Bronchial epithelial cell (primary cell): ENCODE measurements around the gene RPS25. TPM values are rescaled to one million over a fixed set of nuclear protein-coding genes. Genes with fewer than 3 reads are reported as not detected.
"Not testable (repeated sequence)": the region's sequence is repeated elsewhere in the genome, so short reads cannot be mapped to it uniquely, and the experiment has no call there.

Source experiments
- DNase-seq: peaks from one replicate; pipeline ENCODE4 v3.0.0-alpha.2; 2010; ENCODE audit warnings: low read depth
- FAIRE-seq: peaks from 2 replicates; lab custom pipeline; 2011; peaks lifted over from hg19 to GRCh38; lab: Jason Lieb, UNC
- H3K27me3 ChIP-seq: 2 replicates; pipeline ENCODE4 v1.5.1; 2011; ENCODE audit warnings: low read length; ENCODE audit not compliant: control insufficient read depth, insufficient read depth
- H3K36me3 ChIP-seq: 2 replicates; pipeline ENCODE4 v1.5.1; 2011; ENCODE audit warnings: low read length; ENCODE audit not compliant: control insufficient read depth, insufficient read depth
- H3K4me3 ChIP-seq: 2 replicates; pipeline ENCODE4 v1.5.1; 2011; ENCODE audit warnings: mild to moderate bottlenecking, low read depth, low read length, control low read depth
- total RNA-seq: library from RNA; depleted of rRNA; stranded (reverse); fragments of >200 nt; gene quantifications from 2 replicates; pipeline ENCODE4 v1.2.1, GENCODE V29; 2014
- TF ChIP-seq, protein P1 (sequence below): IDR thresholded peaks from 2 replicates; pipeline ENCODE4 v1.5.1; 2011; ENCODE audit warnings: mild to moderate bottlenecking, moderate library complexity, low read length, control low read depth, inconsistent platforms; ENCODE audit not compliant: insufficient read depth, severe bottlenecking

The RPS25 gene
- total RNA-seq, 1 donor from 2014 or later = 1,126 TPM

- TF ChIP-seq, protein P1, sequence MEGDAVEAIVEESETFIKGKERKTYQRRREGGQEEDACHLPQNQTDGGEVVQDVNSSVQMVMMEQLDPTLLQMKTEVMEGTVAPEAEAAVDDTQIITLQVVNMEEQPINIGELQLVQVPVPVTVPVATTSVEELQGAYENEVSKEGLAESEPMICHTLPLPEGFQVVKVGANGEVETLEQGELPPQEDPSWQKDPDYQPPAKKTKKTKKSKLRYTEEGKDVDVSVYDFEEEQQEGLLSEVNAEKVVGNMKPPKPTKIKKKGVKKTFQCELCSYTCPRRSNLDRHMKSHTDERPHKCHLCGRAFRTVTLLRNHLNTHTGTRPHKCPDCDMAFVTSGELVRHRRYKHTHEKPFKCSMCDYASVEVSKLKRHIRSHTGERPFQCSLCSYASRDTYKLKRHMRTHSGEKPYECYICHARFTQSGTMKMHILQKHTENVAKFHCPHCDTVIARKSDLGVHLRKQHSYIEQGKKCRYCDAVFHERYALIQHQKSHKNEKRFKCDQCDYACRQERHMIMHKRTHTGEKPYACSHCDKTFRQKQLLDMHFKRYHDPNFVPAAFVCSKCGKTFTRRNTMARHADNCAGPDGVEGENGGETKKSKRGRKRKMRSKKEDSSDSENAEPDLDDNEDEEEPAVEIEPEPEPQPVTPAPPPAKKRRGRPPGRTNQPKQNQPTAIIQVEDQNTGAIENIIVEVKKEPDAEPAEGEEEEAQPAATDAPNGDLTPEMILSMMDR = no peak
- Histone ChIP-seq H3K36me3 (no peaks in the 10 kb centered on the region), H3K4me3 (no peak overlapping the region), H3K27me3 (peaks cover 2% of the 10 kb centered on the region)
- no peak for DNase-seq
- FAIRE-seq = peak; percentile 62
Observed at GRCh38 chr11:118973985-118974384, 44.2 kb downstream of the RPS25 start.

- TF ChIP-seq, protein P1 = no peak
- FAIRE-seq = no peak
- no peak within 1 kb of the TSS for H3K4me3 ChIP-seq
Observed at GRCh38 chr11:118971646-118972045, 46.5 kb downstream of the RPS25 start, which contains the start of gene FOXR1. TSS of gene FOXR1 (plus strand) at chr11:118971761. CDS start at chr11:118971932, 171 bp downstream.

DNA sequence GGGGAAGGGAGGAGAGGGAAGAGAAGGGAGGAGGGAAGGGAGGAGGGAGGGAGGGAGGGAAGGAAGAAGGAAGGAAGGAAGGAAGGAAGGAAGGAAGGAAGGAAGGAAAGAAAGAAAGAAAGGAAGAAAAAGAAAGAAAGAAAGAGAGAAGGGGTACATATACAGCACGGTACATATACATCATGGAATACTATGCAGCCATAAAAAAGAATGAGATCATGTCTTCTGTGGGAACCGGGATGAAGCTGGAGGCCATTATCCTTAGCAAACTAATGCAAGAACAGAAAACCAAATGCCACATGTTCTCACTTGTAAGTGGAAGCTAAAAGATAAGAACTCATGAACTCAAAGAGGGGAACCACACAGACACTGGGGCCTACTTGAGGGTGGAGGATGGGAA is 48.6 kb downstream of the RPS25 start:
- not testable (repeated sequence) for H3K27me3 ChIP-seq, DNase-seq, FAIRE-seq, H3K4me3 ChIP-seq, H3K36me3 ChIP-seq

More at GRCh38 chr11:118971646-118972045, 46.5 kb downstream of the RPS25 start, which contains the start of gene FOXR1:
- H3K27me3 ChIP-seq = peaks cover 2% of the 10 kb centered on the region
- no peak for DNase-seq
- no peaks in the 10 kb centered on the region for H3K36me3 ChIP-seq

Other genes starting within 250 kb of the RPS25 start
- gene DDX6, start 227.2 kb downstream of the RPS25 start, total RNA-seq = 87.9 and 91.3 TPM in 2 replicates
- gene CXCR5, start 134.5 kb downstream of the RPS25 start, total RNA-seq = not detected in 2 replicates
- gene BCL9L, start 92.4 kb downstream of the RPS25 start, total RNA-seq = 22.6 and 38.5 TPM in 2 replicates
- 0.13 TPM in 1 of 2 replicates, not detected in the other for gene UPK2, start 62.0 kb downstream of the RPS25 start, total RNA-seq
- gene FOXR1, start 46.6 kb downstream of the RPS25 start, total RNA-seq = not detected in 2 replicates
- 21.3 and 22.5 TPM in 2 replicates for gene CENATAC, start 20.2 kb downstream of the RPS25 start, total RNA-seq
- gene TRAPPC4, start 423 bp upstream of the RPS25 start, total RNA-seq = 115 and 123 TPM in 2 replicates
- 9.9 and 11.6 TPM in 2 replicates for gene SLC37A4, start 12.5 kb upstream of the RPS25 start, total RNA-seq
- 292 and 301 TPM in 2 replicates for gene HYOU1, start 38.9 kb upstream of the RPS25 start, total RNA-seq
- gene VPS11, start 49.5 kb upstream of the RPS25 start, total RNA-seq = 24.5 and 27.0 TPM in 2 replicates
- gene HMBS, start 66.5 kb upstream of the RPS25 start, total RNA-seq = 6.3 and 10.0 TPM in 2 replicates
- gene DPAGT1, start 83.5 kb upstream of the RPS25 start, total RNA-seq = 9.5 and 12.1 TPM in 2 replicates
- gene C2CD2L, start 89.0 kb upstream of the RPS25 start, total RNA-seq = 1.3 and 2.3 TPM in 2 replicates
- gene HINFP, start 103.2 kb upstream of the RPS25 start, total RNA-seq = 12.4 TPM in 2 replicates
- under 0.01 and 0.13 TPM in 2 replicates for gene ABCG4, start 130.7 kb upstream of the RPS25 start, total RNA-seq
- 13.7 and 44.8 TPM in 2 replicates for gene NLRX1, start 150.4 kb upstream of the RPS25 start, total RNA-seq
- 0.13 TPM in 1 of 2 replicates, not detected in the other for gene NHERF4, start 167.1 kb upstream of the RPS25 start, total RNA-seq
- 5.5 and 6.4 TPM in 2 replicates for gene CBL, start 188.0 kb upstream of the RPS25 start, total RNA-seq